Upper lobe of right lung (tissue), 1 donor: ENCODE data around the gene EN2. TPM values are rescaled to one million over a fixed set of nuclear protein-coding genes. Genes with fewer than 3 reads are reported as not detected.

Experiments used
- ATAC-seq: fragments of 200-7000 bp; cut with Tn5 transposase; one replicate; pipeline ENCODE4 v1.9.1; 2020; ENCODE audit warnings: mild to moderate bottlenecking, moderate library complexity
- DNase-seq: peaks from one replicate; pipeline ENCODE4 v3.0.0-alpha.2; 2020
- H3K27ac ChIP-seq: fragments of 200-600 bp; one replicate; pipeline ENCODE4 v1.8.0; 2022
- H3K27me3 ChIP-seq: fragments of 200-600 bp; one replicate; pipeline ENCODE4 v1.8.0; 2022; ENCODE audit warnings: mild to moderate bottlenecking
- H3K36me3 ChIP-seq: fragments of 200-600 bp; one replicate; pipeline ENCODE4 v1.8.0; 2022
- H3K4me1 ChIP-seq: fragments of 200-600 bp; one replicate; pipeline ENCODE4 v1.8.0; 2022
- H3K4me3 ChIP-seq: fragments of 200-600 bp; one replicate; pipeline ENCODE4 v1.8.0; 2022; ENCODE audit warnings: mild to moderate bottlenecking
- H3K9me3 ChIP-seq: fragments of 200-600 bp; one replicate; pipeline ENCODE4 v1.8.0; 2022
- intact Hi-C: fragments of 100-400 bp; cut with DNase I; formaldehyde crosslinking; loops from one replicate; pipeline ENCODE4 v1.11.0; 2022
- total RNA-seq: library from RNA; stranded (reverse); fragmentation: NEBNext Ultra II Directional; extraction: Animal tissue kit (Norgen Biotek cat#: 25700); gene quantifications from one replicate; pipeline ENCODE4 v1.2.1, GENCODE V29; 2021
- TF ChIP-seq, protein P1 (sequence below): fragments of 200-600 bp; IDR thresholded peaks from one replicate; pipeline ENCODE4 v1.8.0; 2022; ENCODE audit warnings: antibody characterized with exemption
- donor health status: DM: no; HTN: yes; CAD: no; lungs with severe emphysema.

Gene EN2
- total RNA-seq, 1 donor from 2014 or later: not detected

DNA sequence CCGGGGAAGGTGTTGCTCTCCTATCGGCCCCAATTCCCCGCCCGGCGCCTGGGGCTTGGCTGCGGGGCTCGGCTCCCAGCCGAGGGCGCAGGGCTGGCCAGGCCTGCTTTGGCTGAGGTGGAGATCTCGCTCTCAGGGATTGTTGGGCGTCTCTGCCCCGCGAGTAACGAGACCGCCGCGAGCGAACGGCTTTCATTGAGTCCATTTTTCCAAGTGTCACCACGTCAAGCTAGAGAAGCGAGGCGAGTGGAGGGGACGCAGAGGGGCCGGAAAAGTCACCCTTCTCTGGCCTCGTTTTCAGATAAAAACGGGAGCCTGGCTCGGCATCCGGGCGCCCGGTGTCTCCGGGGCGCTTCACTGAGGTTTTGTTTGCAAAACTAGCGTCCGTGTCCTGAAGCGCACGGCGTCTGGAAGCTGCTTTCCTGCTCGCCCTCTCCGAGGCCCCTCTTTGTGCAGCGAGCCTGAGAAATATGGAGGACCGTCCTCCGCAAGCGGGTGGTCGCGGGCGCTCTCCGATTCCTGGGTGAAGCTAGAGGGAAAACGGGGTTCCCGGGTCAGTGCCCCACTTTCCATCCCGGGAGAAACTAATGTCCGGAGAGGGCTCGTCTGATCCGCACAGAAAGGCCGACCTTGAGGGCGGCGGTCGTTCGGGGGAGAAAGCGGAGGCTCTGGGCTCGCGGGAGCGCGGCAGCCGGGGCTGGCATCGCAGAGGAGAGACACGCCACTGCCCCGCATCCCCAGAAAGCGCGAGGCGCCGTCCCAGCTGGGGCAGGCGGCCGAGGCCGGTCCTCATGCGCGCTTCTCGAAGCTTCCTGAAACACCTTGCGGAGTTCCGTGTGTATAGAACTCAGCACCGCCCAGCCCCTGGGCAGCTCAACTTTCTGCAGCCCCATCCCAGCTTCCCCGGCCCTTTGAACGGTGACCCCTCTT lies 3.5 kb upstream of the EN2 start:
- Histone ChIP-seq H3K9me3 (no peaks in the 10 kb centered on the region), H3K27me3 (peaks cover 93% of the 10 kb centered on the region), H3K4me1 (peaks cover 20% of the 10 kb centered on the region), H3K27ac (no peak overlapping the region), H3K4me3 (no peak overlapping the region), H3K36me3 (no peaks in the 10 kb centered on the region)
- DNase-seq: peak; percentile 39
- intact Hi-C loops: no loop called here
- TF ChIP-seq, protein P1, sequence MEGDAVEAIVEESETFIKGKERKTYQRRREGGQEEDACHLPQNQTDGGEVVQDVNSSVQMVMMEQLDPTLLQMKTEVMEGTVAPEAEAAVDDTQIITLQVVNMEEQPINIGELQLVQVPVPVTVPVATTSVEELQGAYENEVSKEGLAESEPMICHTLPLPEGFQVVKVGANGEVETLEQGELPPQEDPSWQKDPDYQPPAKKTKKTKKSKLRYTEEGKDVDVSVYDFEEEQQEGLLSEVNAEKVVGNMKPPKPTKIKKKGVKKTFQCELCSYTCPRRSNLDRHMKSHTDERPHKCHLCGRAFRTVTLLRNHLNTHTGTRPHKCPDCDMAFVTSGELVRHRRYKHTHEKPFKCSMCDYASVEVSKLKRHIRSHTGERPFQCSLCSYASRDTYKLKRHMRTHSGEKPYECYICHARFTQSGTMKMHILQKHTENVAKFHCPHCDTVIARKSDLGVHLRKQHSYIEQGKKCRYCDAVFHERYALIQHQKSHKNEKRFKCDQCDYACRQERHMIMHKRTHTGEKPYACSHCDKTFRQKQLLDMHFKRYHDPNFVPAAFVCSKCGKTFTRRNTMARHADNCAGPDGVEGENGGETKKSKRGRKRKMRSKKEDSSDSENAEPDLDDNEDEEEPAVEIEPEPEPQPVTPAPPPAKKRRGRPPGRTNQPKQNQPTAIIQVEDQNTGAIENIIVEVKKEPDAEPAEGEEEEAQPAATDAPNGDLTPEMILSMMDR: no peak
- no peak for ATAC-seq

DNA sequence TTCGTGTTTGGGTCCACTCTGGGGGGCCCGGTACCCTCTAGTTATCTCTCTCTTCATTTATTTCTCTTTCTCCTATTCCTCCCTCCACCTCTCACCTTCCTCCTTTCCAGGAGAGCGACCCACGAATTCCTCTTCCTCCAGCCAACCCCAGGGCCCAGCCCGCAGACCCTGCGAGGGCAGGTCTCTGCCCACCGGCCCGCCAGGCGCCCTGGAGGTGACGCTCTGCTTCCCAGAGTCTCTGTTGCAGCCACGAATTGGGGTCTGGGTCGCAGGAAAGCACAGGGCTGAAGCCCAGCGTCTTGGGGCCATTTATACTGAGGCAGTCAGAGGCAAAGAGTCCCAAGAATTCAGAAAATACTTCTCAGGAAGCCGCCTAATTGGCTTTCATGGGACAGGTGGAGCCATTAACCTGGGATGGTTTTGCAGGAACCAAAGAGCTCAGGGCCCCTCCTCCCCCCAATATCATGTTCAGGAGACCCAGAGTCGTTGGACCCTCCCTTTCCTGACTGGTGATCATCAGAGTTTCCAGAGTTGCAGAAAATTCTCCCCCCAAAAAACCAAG lies 2.7 kb upstream of the EN2 start:
- peak; percentile 28 for DNase-seq
- ATAC-seq: no peak
- peaks cover 93% of the 10 kb centered on the region for H3K27me3 ChIP-seq
- H3K4me3 ChIP-seq: no peak overlapping the region
- peaks cover 20% of the 10 kb centered on the region for H3K4me1 ChIP-seq
- intact Hi-C loops: no loop called here
- no peak overlapping the region for H3K27ac ChIP-seq
- TF ChIP-seq, protein P1: no peak
- no peaks in the 10 kb centered on the region for H3K36me3 ChIP-seq
- no peaks in the 10 kb centered on the region for H3K9me3 ChIP-seq

DNA sequence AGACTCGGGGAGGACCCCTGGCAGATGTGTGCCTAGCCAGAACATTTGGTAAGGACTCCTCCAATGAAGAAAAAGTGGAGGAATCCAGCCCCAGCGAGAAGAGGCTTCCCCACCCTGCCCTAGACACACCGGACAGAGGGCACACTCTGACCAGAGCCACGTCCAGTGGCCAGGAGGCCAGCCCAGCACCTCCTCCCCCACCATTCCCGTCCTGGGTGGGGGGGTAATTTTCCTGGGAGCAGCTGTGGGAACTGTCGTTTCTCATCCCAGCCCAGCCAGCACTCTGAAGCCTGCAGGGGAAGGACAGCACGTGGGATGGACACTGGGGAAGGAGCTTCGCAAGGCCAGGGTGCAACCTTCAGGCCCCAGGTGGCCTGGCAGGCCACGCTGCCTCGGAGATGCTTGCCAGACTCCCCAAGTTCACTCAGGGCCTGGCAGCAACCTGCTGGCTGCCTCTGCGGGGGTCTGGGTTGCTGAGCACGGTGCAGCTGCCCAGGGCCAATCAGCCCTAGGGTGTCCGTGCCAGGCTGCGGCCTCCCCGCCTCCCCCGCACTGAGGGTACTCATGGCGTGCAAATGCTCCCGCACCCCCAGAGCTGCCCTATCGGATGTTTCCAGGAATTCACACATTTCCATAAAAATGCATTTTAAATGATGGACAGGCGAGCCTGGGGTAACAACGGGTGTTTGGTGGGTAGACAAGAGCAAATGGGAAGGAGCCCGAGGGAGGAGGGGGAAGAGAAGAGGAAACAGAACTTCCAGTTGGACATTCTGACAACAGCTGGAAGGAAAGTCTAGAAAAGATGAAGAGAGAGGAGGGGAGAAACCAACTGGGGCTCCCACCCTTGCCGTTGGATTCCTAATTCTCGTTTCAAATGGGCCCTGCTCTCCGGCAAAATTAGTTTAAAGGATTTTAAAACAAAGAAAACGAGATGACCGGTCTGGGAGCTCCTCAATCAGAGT lies 1.9 kb upstream of the EN2 start:
- H3K9me3 ChIP-seq: no peaks in the 10 kb centered on the region
- H3K27me3 ChIP-seq: peaks cover 93% of the 10 kb centered on the region
- H3K27ac ChIP-seq: no peak overlapping the region
- H3K4me3 ChIP-seq: no peak overlapping the region
- TF ChIP-seq, protein P1: no peak
- ATAC-seq (no peak), DNase-seq (peak; percentile 52)
- no peaks in the 10 kb centered on the region for H3K36me3 ChIP-seq
- intact Hi-C loops: no loop called here
- peaks cover 20% of the 10 kb centered on the region for H3K4me1 ChIP-seq

DNA sequence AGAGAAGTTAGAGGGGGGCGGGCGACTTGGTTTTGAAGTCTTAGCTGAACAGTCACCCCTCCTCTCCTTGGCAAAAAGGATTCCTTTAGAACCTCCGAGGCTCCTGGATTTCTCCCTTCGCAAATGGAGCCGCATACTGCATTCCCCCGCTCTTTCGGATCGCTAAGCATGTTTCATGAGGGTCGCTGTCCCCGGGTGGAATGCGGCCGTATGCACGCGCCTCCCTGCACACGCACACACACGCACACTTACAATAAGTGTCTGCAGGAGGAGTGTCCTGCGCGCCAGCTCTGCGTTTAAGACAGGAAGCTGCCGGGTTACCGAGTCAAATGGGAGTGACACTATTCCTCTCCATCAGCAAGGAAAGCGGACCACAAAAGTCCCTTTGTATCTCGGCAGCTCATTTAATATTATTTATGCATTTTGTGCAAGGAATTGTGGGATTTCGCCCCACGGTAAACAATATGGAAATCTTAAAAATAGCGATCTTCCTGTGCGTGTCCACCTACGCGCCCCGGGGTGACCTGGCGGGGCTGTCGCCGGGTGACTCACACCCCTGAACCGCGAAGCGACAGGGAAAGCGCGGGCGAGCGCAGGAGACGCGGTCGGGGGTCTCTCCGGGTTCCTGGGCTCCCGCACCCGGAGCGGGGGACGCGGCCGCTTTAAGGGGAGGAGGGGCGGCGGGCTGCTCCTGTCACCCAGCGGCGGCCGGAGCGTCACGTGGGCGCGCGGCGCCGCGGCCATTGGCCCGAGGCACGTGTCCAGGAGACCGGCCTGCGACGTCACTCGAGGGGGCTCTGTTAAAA lies 988 bp upstream of the EN2 start:
- DNase-seq: peak; percentile 80
- Histone ChIP-seq H3K4me1 (peaks cover 20% of the 10 kb centered on the region), H3K27ac (no peak overlapping the region), H3K36me3 (no peaks in the 10 kb centered on the region), H3K27me3 (peaks cover 93% of the 10 kb centered on the region), H3K9me3 (no peaks in the 10 kb centered on the region), H3K4me3 (peak overlapping the region; percentile 46)
- intact Hi-C loops: no loop called here
- TF ChIP-seq, protein P1: no peak
- peak; percentile 66 for ATAC-seq
